K562 (cell line): ENCODE measurements around the gene DCAF11. TPM values are rescaled to one million over a fixed set of nuclear protein-coding genes. Genes with fewer than 3 reads are reported as not detected.
A peak's percentile ranks its signal among the peaks of the same experiment; 100 is the strongest.

ENCODE experiments used
- CAMTA2 ChIP-seq: fragments of 250-450 bp; sonication (Bioruptor Pico); conservative IDR thresholded peaks from 2 replicates; pipeline ENCODE4 v1.5.1; 2022
- CEBPB ChIP-seq: fragments of 450-650 bp; IDR thresholded peaks from 2 replicates; pipeline ENCODE4 v1.6.1; 2016; ENCODE audit warnings: missing genetic modification characterization, missing compliant biosample characterization
- FOSL1 ChIP-seq: fragments of 200-800 bp; sonication (Bioruptor generic); conservative IDR thresholded peaks from 2 replicates; pipeline ENCODE4 v1.6.1; 2016; ENCODE audit warnings: missing genetic modification characterization, missing compliant biosample characterization
- HEY1 ChIP-seq: fragments of 250-450 bp; sonication (Bioruptor Pico); IDR thresholded peaks from 2 replicates; pipeline ENCODE4 v1.5.0; 2020; ENCODE audit warnings: mild to moderate bottlenecking, moderate library complexity, borderline replicate concordance
- PHB ChIP-seq: fragments of 250-450 bp; sonication (Bioruptor Pico); IDR thresholded peaks from 2 replicates; pipeline ENCODE4 v1.5.0; 2021
- PHTF2 ChIP-seq: fragments of 250-450 bp; sonication (Bioruptor Pico); IDR thresholded peaks from 2 replicates; pipeline ENCODE4 v1.5.0; 2021; ENCODE audit warnings: mild to moderate bottlenecking
- SMARCB1 ChIP-seq: IDR thresholded peaks from 2 replicates; pipeline ENCODE4 v1.6.1; 2011; ENCODE audit warnings: improper control_type of control experiment, low read depth; ENCODE audit not compliant: insufficient read length
- ZNF165 ChIP-seq: fragments of 250-450 bp; sonication (Bioruptor Pico); IDR thresholded peaks from 2 replicates; pipeline ENCODE4 v1.4.0; 2020; ENCODE audit warnings: borderline replicate concordance
- ZNF696 ChIP-seq: fragments of 250-450 bp; sonication (Bioruptor Pico); conservative IDR thresholded peaks from 2 replicates; pipeline ENCODE4 v1.4.0; 2020; ENCODE audit warnings: mild to moderate bottlenecking, moderate library complexity
- ZSCAN29 ChIP-seq: fragments of 450-650 bp; IDR thresholded peaks from 2 replicates; pipeline ENCODE4 v1.6.1; 2017
- polyA plus RNA-seq, 8 experiments: library from polyadenylated mRNA; depleted of rRNA in 4 of 8; stranded (reverse) in 5 of 8; unstranded in 3 of 8; fragments of >200 nt; fragmentation: Nextera tagmentation in 2 of 8; fragmentation: Illumina TruSeq in 1 of 8; extraction: Ambion mirVana in 2 of 8; extraction: Trizol in 1 of 8; gene quantifications; 2 replicates each; pipeline versions ENCODE4 v1.2.1 to v1.2.3, GENCODE V29; 2011 to 2014; ENCODE audit warnings: inconsistent platforms in 1 of 8, missing spikeins in 1 of 8
- total RNA-seq, 7 experiments: library from RNA; depleted of rRNA in 6 of 7; stranded (reverse); fragments of >200 nt in 6 of 7; fragmentation: Illumina TruSeq in 2 of 7; extraction: Trizol in 2 of 7; gene quantifications; 2 replicates each; pipeline versions ENCODE4 v1.2.1 to v1.2.3, GENCODE V29; 2011 to 2021; ENCODE audit warnings: low replicate concordance in 1 of 7
- TF ChIP-seq, protein P1 (sequence below): sonication (generic); formaldehyde crosslinking; IDR thresholded peaks from 2 replicates; pipeline ENCODE4 v1.8.1; 2023; ENCODE audit warnings: mild to moderate bottlenecking, missing genetic modification reagents
- TF ChIP-seq, protein P2 (sequence below): fragments of 450-650 bp; IDR thresholded peaks from 2 replicates; pipeline ENCODE4 v1.7.0; 2016; ENCODE audit warnings: borderline replicate concordance
- TF ChIP-seq, protein P3 (sequence below), 2 experiments: IDR thresholded peaks; 2 replicates each; pipeline ENCODE4 v1.6.1; 2012; ENCODE audit warnings: improper control_type of control experiment in 2 of 2, low read depth in 2 of 2, low read length in 2 of 2, borderline replicate concordance in 1 of 2
- TF ChIP-seq, protein P4 (sequence below): fragments of 250-450 bp; sonication (Bioruptor Pico); IDR thresholded peaks from 2 replicates; pipeline ENCODE4 v1.4.0; 2020; ENCODE audit warnings: mild to moderate bottlenecking, moderate library complexity
- TF ChIP-seq, protein P5 (sequence below), 3 experiments: IDR thresholded peaks in 2 of 3; conservative IDR thresholded peaks in 1 of 3; 2 replicates each; pipeline ENCODE4 v1.5.1; 2011 to 2012; ENCODE audit warnings: low read length in 3 of 3, mild to moderate bottlenecking in 3 of 3, control low read depth in 2 of 3, improper control_type of control experiment in 1 of 3, inconsistent platforms in 1 of 3, low read depth in 1 of 3, mixed read lengths in 1 of 3, moderate library complexity in 1 of 3; ENCODE audit not compliant: insufficient read depth in 2 of 3

Gene DCAF11
- total and polyA plus RNA-seq, 9 of the 15 experiments (the other 6 are each of a cell fraction or from before 2014, with no cell fraction given), result 8.5 to 46.2 (median 36.4) TPM

DNA sequence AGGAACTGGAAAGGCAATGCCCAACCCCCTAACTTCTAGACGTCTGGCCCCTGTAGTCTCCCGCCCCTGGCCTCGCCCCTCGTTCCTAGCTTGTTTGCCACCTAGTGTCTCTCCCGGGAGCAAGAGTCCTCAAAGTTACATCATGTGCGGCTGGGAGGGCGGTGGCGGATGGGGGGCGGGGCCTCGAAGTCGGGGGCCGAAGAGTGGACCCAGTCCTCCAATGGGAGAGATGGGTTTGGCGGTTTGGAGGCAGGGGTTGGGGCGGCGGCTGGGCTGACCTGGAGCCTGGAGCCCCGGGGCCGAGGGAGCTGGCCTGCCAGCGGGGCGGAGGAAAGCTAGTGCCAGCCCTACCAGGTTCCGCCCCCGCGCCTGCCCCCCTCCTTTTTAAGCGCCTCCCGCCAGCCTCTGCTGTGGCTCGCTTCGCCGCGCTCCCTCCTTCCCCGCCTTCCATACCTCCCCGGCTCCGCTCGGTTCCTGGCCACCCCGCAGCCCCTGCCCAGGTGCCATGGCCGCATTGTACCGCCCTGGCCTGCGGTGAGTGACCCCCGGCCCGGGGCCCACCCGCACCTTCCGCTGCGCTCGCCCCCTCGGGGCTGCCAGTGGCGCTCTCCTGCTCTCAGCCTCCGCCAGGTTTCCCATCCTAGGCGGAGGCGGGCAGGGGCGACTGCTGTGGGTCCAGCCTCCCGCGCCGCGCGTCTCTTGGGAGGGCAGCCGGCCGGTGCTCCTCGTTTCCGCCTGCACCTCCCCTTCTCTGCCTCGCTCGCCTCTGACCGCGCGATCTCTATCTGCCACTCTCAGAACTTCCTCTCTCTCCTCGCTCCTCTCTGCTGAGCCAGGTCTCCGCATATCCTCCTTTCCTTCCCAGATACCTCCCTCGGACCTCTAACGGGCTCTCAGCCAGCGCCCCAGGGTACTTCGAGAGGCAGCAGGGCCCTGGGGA lies 20.4 kb upstream of the DCAF11 start, which contains the start of gene PCK2 (continued):
- TF ChIP-seq, protein P1, sequence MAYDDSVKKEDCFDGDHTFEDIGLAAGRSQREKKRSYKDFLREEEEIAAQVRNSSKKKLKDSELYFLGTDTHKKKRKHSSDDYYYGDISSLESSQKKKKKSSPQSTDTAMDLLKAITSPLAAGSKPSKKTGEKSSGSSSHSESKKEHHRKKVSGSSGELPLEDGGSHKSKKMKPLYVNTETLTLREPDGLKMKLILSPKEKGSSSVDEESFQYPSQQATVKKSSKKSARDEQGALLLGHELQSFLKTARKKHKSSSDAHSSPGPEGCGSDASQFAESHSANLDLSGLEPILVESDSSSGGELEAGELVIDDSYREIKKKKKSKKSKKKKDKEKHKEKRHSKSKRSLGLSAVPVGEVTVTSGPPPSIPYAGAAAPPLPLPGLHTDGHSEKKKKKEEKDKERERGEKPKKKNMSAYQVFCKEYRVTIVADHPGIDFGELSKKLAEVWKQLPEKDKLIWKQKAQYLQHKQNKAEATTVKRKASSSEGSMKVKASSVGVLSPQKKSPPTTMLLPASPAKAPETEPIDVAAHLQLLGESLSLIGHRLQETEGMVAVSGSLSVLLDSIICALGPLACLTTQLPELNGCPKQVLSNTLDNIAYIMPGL (CRISPR knock-in tag), result 0 out of 2 replicates have a peak, but pooled peaks have one; percentile 30
- TF ChIP-seq, protein P2, sequence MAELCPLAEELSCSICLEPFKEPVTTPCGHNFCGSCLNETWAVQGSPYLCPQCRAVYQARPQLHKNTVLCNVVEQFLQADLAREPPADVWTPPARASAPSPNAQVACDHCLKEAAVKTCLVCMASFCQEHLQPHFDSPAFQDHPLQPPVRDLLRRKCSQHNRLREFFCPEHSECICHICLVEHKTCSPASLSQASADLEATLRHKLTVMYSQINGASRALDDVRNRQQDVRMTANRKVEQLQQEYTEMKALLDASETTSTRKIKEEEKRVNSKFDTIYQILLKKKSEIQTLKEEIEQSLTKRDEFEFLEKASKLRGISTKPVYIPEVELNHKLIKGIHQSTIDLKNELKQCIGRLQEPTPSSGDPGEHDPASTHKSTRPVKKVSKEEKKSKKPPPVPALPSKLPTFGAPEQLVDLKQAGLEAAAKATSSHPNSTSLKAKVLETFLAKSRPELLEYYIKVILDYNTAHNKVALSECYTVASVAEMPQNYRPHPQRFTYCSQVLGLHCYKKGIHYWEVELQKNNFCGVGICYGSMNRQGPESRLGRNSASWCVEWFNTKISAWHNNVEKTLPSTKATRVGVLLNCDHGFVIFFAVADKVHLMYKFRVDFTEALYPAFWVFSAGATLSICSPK, result no peak
- no peak for TF ChIP-seq ZSCAN29
- no peak for TF ChIP-seq HEY1 (CRISPR knock-in tag)
- TF ChIP-seq CAMTA2, result no peak
- peak; percentile 34; the same call in 1 of the 2 replicates for TF ChIP-seq CEBPB (tag)
- TF ChIP-seq PHTF2, result no peak
- TF ChIP-seq SMARCB1, result no peak
- TF ChIP-seq, protein P3, sequence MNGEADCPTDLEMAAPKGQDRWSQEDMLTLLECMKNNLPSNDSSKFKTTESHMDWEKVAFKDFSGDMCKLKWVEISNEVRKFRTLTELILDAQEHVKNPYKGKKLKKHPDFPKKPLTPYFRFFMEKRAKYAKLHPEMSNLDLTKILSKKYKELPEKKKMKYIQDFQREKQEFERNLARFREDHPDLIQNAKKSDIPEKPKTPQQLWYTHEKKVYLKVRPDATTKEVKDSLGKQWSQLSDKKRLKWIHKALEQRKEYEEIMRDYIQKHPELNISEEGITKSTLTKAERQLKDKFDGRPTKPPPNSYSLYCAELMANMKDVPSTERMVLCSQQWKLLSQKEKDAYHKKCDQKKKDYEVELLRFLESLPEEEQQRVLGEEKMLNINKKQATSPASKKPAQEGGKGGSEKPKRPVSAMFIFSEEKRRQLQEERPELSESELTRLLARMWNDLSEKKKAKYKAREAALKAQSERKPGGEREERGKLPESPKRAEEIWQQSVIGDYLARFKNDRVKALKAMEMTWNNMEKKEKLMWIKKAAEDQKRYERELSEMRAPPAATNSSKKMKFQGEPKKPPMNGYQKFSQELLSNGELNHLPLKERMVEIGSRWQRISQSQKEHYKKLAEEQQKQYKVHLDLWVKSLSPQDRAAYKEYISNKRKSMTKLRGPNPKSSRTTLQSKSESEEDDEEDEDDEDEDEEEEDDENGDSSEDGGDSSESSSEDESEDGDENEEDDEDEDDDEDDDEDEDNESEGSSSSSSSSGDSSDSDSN (IDR thresholded peaks at IDR 0.05; ENCODE audit: borderline replicate concordance in 1 of 2, low read depth in 2 of 2, low read length in 2 of 2), result 0 out of 4 replicates have a peak, but pooled peaks of 1 of the 2 experiments have one; percentile 23
- TF ChIP-seq, protein P4, sequence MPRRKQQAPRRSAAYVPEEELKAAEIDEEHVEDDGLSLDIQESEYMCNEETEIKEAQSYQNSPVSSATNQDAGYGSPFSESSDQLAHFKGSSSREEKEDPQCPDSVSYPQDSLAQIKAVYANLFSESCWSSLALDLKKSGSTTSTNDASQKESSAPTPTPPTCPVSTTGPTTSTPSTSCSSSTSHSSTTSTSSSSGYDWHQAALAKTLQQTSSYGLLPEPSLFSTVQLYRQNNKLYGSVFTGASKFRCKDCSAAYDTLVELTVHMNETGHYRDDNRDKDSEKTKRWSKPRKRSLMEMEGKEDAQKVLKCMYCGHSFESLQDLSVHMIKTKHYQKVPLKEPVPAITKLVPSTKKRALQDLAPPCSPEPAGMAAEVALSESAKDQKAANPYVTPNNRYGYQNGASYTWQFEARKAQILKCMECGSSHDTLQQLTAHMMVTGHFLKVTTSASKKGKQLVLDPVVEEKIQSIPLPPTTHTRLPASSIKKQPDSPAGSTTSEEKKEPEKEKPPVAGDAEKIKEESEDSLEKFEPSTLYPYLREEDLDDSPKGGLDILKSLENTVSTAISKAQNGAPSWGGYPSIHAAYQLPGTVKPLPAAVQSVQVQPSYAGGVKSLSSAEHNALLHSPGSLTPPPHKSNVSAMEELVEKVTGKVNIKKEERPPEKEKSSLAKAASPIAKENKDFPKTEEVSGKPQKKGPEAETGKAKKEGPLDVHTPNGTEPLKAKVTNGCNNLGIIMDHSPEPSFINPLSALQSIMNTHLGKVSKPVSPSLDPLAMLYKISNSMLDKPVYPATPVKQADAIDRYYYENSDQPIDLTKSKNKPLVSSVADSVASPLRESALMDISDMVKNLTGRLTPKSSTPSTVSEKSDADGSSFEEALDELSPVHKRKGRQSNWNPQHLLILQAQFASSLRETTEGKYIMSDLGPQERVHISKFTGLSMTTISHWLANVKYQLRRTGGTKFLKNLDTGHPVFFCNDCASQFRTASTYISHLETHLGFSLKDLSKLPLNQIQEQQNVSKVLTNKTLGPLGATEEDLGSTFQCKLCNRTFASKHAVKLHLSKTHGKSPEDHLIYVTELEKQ (CRISPR knock-in tag), result no peak
- TF ChIP-seq ZNF165 (CRISPR knock-in tag), result no peak
- no peak for TF ChIP-seq FOSL1 (tag)
- TF ChIP-seq, protein P5, sequence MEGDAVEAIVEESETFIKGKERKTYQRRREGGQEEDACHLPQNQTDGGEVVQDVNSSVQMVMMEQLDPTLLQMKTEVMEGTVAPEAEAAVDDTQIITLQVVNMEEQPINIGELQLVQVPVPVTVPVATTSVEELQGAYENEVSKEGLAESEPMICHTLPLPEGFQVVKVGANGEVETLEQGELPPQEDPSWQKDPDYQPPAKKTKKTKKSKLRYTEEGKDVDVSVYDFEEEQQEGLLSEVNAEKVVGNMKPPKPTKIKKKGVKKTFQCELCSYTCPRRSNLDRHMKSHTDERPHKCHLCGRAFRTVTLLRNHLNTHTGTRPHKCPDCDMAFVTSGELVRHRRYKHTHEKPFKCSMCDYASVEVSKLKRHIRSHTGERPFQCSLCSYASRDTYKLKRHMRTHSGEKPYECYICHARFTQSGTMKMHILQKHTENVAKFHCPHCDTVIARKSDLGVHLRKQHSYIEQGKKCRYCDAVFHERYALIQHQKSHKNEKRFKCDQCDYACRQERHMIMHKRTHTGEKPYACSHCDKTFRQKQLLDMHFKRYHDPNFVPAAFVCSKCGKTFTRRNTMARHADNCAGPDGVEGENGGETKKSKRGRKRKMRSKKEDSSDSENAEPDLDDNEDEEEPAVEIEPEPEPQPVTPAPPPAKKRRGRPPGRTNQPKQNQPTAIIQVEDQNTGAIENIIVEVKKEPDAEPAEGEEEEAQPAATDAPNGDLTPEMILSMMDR (IDR thresholded peaks at IDR 0.05 in 2 of 3, conservative IDR thresholded peaks at IDR 0.05 in 1 of 3; ENCODE audit: insufficient read depth in 2 of 3, low read depth in 1 of 3, low read length in 3 of 3), result no peak
- TF ChIP-seq PHB (CRISPR knock-in tag), result no peak
- no peak for TF ChIP-seq ZNF696 (CRISPR knock-in tag)
